DMS53 (cell line): ENCODE data around the gene SCGB3A1.

Source experiments
- DNase-seq: peaks from one replicate; lab custom pipeline; 2025; lab: John Stamatoyannopoulos, UW

SCGB3A1 gene

GRCh38 chr5:180586870-180587269 lies 4.4 kb downstream of the SCGB3A1 start:
- no peak for DNase-seq

- DNase-seq: no peak
Measured at GRCh38 chr5:180586204-180586603, 5.1 kb downstream of the SCGB3A1 start.

DNA sequence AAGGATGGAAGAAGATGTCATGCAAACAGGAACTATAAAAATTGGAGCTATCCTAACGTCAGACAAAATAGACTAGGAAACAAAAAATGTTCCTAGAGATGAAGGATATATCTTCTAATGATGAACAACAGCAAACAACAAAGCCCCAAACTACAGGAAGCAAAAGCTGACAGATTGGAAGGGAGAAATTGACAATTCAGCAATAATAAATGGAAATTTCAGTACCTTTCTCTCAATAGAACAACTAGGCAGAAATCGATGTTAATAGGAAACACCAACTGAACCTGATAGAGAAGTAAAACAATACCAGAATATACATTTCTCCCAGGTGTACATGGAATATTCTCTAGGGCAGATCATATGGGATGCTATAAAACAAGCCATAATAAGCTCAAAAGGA lies 7.6 kb downstream of the SCGB3A1 start:
- DNase-seq: no peak

- no peak for DNase-seq
Measured at GRCh38 chr5:180580681-180581080, 10.6 kb downstream of the SCGB3A1 start.

GRCh38 chr5:180575571-180575970 lies 15.7 kb downstream of the SCGB3A1 start:
- no peak for DNase-seq

DNA sequence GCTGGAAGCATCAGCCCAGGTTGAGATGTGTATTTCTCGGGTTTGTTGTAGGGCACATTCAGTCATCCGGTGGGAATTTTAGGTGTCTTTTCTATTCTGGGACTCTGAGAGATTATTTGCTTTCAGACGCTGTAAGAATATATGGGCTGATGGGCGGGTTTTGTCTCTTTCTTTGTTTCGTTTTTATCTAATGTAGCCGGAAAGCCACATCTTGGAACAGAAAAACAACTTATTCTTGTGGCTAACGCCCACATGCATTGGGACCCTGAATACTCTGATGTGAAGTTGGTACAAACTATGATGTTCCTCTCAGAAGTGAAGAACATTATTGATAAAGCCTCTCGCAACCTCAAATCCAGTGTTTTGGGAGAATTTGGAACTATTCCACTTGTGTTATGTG lies 22.4 kb downstream of the SCGB3A1 start:
- no peak for DNase-seq

- no peak for DNase-seq
Measured at GRCh38 chr5:180563994-180564393, 27.3 kb downstream of the SCGB3A1 start.

DNA sequence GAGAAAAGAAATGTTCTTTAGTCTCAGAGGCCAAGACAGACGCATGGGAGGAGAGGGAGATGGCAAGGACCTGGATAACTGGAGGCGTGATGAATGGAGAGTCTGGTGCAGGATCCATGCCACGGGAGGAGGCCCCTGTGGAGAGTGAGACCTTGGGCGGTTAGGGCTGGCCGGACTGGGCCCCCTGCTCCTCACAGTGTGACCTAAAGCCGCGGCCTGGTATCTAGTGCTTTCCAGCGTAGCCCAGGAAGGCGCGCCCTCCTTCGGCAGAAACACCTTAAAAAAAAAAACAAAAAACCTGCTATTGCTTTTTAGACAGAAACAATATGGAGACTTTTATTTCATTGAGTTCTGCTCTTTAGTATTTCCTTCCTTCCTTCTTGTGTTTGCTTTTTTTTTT lies 33.1 kb downstream of the SCGB3A1 start:
- DNase-seq: no peak

GRCh38 chr5:180557217-180557809 lies 34.0 kb downstream of the SCGB3A1 start:
- no peak for DNase-seq

DNA sequence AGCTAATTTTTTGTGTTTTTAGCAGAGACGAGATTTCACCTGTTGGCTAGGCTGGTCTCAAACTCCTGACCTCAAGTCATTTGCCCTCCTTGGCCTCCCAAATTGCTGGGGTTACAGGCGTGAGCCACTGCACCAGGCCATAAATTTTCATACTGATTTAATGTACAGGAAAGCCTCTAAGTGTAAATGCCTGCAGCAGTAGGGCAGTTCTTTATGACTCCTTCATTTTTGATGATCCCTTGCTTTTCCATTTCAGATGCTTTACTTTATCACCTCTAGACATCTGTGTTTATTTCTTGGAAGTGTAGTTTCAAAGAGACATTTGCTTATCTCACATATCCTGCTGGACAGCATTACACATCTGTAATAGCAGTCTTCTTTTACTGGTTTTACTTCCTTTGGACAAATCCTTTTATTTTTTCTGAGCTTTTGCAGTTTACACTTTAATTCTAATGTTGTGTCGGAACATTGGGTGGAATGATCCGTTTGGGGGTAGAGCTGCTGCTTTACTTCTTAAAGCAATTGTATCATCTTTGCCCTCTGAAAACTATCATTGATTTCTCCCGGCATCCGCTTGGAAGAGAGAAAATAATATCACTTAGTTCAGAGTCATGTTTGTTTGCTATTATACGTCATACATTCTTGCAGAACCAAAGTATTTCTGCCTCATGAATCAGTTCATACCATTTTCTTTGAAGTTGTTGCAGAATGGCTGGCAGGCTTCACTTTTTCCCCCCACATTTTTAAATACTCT lies 36.0 kb downstream of the SCGB3A1 start:
- no peak for DNase-seq

GRCh38 chr5:180553530-180553929 lies 37.8 kb downstream of the SCGB3A1 start:
- no peak for DNase-seq

DNA sequence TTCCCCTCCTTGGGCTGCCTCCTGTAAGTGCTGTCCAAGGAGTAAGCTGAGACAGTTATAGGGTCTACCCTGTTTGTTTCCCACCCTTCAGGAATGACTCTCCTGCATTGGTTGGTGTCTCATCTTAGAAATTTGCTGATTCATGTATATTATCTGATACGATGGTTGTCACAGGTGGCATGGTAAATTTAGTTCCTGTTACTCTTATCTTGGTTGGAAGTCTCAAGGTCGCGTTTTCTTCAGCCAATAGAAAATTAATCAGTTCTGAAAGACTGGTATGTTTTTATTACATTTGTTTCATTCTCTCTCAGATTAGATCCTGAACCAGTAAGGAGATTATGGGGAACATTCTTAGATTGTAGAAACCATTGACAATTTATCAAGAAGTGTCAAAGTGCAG lies 42.7 kb downstream of the SCGB3A1 start:
- no peak for DNase-seq

DNA sequence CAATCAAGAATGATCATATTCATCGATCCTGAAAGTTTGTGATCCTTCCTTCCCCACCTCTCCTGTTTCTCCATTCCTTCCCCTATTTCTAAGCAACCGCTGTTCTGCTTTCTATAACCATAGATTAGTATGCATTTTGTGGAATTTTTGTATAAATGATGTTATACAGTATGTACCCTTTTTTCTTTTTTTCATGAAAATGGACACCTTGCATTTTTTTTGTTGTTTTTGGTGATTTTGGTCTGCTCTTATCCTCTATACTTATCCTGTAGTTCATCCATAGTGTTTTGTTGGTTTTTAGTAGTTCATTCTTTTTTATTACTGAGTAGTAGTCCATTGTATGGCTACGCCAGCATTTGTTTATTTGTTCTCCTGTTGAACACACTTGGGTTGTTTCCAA lies 46.1 kb downstream of the SCGB3A1 start:
- no peak for DNase-seq

DNA sequence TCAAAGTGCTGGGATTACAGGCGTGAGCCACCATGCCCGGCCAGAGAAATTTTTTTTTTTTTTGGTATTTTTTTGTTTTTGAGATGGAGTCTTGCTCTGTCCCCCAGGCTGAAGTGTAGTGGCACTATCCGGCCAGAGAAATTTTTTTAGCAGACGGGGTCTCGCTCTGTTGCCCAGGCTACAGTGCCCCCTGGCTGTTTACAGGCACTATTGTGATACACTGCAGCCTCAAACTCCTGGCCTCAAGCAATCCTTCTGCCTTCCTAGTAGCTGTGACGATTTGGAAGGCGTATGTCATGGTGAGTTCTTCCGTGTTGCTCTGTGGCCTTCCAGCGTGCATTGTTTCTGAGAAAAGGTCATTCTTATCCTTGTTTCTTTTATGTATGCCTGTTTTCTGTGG lies 49.6 kb downstream of the SCGB3A1 start:
- DNase-seq: peak; percentile 5
